BLaER1 (cell line): ENCODE results near the gene SPAG6.

Experiments used
- H3K27ac ChIP-seq: shearing (Covaris generic); formaldehyde crosslinking; 2 replicates; pipeline ENCODE4 v1.8.1; 2022
- H3K27me3 ChIP-seq: shearing (Covaris generic); formaldehyde crosslinking; 2 replicates; pipeline ENCODE4 v1.8.1; 2022
- H3K36me3 ChIP-seq: shearing (Covaris generic); formaldehyde crosslinking; 2 replicates; pipeline ENCODE4 v1.8.1; 2022
- H3K4me1 ChIP-seq: shearing (Covaris generic); formaldehyde crosslinking; 2 replicates; pipeline ENCODE4 v1.8.1; 2022
- H3K4me2 ChIP-seq: shearing (Covaris generic); formaldehyde crosslinking; 2 replicates; pipeline ENCODE4 v1.8.1; 2022
- H3K4me3 ChIP-seq: shearing (Covaris generic); formaldehyde crosslinking; 2 replicates; pipeline ENCODE4 v1.8.1; 2022
- H3K9ac ChIP-seq: shearing (Covaris generic); formaldehyde crosslinking; 2 replicates; pipeline ENCODE4 v1.8.1; 2022
- H3K9me3 ChIP-seq: shearing (Covaris generic); formaldehyde crosslinking; 2 replicates; pipeline ENCODE4 v1.8.1; 2022
- H4K20me1 ChIP-seq: shearing (Covaris generic); formaldehyde crosslinking; 2 replicates; pipeline ENCODE4 v1.8.1; 2022
- Cebpa-rat ChIP-seq: shearing (Covaris generic); IDR thresholded peaks from 2 replicates; pipeline ENCODE4 v1.8.1; 2022

The SPAG6 gene

GRCh38 chr10:22420787-22421517, 75.7 kb downstream of the SPAG6 start:
- no peak overlapping the region for H3K4me2 ChIP-seq
- H3K27ac ChIP-seq = no peak overlapping the region
- H3K4me1 ChIP-seq = no peaks in the 10 kb centered on the region
- no peak for TF ChIP-seq Cebpa-rat
- H3K9me3 ChIP-seq = peaks cover 9% of the 10 kb centered on the region; the same call in 1 of the 2 replicates
- H3K36me3 ChIP-seq = no peaks in the 10 kb centered on the region
- H4K20me1 ChIP-seq = no peaks in the 10 kb centered on the region
- no peak overlapping the region for H3K9ac ChIP-seq
- H3K27me3 ChIP-seq = no peaks in the 10 kb centered on the region
- H3K4me3 ChIP-seq = no peak overlapping the region

GRCh38 chr10:22426653-22427052, 81.4 kb downstream of the SPAG6 start:
- Histone ChIP-seq H3K9me3 (peaks cover 9% of the 10 kb centered on the region; the same call in 1 of the 2 replicates), H3K4me3 (no peak overlapping the region), H4K20me1 (no peaks in the 10 kb centered on the region), H3K36me3 (no peaks in the 10 kb centered on the region), H3K27ac (no peak overlapping the region), H3K4me2 (no peak overlapping the region), H3K4me1 (no peaks in the 10 kb centered on the region), H3K27me3 (no peaks in the 10 kb centered on the region), H3K9ac (no peak overlapping the region)
- no peak for TF ChIP-seq Cebpa-rat

- Histone ChIP-seq H3K9ac (no peak overlapping the region), H3K27ac (no peak overlapping the region)
Observed at GRCh38 chr10:22427101-22427500, 81.8 kb downstream of the SPAG6 start.

DNA sequence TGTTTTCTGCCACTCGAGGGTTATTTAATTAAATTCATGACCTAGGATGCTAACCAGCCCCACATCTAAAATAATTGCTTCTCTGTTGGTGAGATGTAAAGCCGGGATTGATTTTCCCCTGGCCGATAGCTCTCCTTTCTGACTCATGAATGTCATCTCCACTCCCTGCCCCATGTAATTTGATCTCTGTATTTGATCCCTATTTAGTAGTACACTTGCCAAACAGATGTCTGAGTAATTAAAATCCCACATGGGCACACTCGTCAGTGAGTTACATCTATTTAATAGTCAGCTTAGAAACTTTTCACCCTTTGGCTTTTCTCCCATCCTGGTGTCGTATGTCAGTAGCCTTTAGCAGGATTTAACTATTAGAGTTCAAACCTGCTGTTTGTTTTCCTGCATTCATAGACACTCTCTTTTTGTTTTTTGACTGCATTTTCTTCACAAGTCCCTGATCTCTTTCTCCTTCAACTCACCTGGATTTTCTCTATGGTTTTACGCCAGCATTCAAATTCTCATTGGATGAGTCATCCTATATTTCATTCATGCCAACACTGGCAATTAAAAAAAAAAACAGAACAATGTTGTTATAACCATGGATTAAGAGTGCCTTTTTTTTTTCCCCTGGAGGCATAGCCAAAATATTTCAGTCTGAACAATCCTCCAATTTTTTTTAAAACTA, 82.7 kb downstream of the SPAG6 start:
- H3K4me1 ChIP-seq = no peaks in the 10 kb centered on the region
- H3K9me3 ChIP-seq = peaks cover 9% of the 10 kb centered on the region; the same call in 1 of the 2 replicates
- no peak overlapping the region for H3K27ac ChIP-seq
- H3K9ac ChIP-seq = no peak overlapping the region
- H4K20me1 ChIP-seq = no peaks in the 10 kb centered on the region
- no peak overlapping the region for H3K4me2 ChIP-seq
- no peaks in the 10 kb centered on the region for H3K36me3 ChIP-seq
- TF ChIP-seq Cebpa-rat = no peak
- H3K4me3 ChIP-seq = no peak overlapping the region
- no peaks in the 10 kb centered on the region for H3K27me3 ChIP-seq

More at GRCh38 chr10:22427101-22427500, 81.8 kb downstream of the SPAG6 start:
- no peaks in the 10 kb centered on the region for H3K36me3 ChIP-seq
- H3K9me3 ChIP-seq = peaks cover 9% of the 10 kb centered on the region; the same call in 1 of the 2 replicates
- H4K20me1 ChIP-seq = no peaks in the 10 kb centered on the region
- no peaks in the 10 kb centered on the region for H3K4me1 ChIP-seq
- no peak overlapping the region for H3K4me3 ChIP-seq
- H3K27me3 ChIP-seq = no peaks in the 10 kb centered on the region
- no peak overlapping the region for H3K4me2 ChIP-seq
- TF ChIP-seq Cebpa-rat = no peak

GRCh38 chr10:22429146-22429545, 83.8 kb downstream of the SPAG6 start:
- no peaks in the 10 kb centered on the region for H3K9me3 ChIP-seq
- no peak overlapping the region for H3K4me2 ChIP-seq
- H3K9ac ChIP-seq = no peak overlapping the region
- no peak overlapping the region for H3K4me3 ChIP-seq
- H3K4me1 ChIP-seq = no peaks in the 10 kb centered on the region
- H3K27me3 ChIP-seq = no peaks in the 10 kb centered on the region
- H3K27ac ChIP-seq = no peak overlapping the region
- no peaks in the 10 kb centered on the region for H3K36me3 ChIP-seq
- TF ChIP-seq Cebpa-rat = no peak
- H4K20me1 ChIP-seq = no peaks in the 10 kb centered on the region

DNA sequence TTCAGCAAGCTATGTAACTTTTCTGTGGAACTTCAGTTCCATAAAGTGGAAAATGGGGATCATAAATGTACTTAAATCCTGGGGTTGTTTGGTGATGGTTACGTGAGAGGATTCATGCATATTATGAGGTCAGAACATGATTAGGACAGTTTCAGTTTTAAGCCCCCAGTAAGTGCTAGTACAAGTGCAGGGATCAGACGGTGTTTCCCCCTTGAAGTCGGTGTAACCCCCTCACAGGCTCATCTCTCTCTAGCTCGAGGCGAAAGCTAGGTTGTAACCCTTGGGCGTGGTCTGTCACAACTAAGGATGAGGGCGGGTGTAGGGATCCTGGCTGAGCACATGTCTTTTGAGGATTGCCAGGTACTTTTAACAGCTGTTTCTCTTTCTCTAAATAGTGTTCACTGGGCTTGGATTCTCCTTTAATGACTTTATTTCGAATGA, 84.7 kb downstream of the SPAG6 start:
- Histone ChIP-seq H3K27ac (no peak overlapping the region), H3K4me2 (no peak overlapping the region), H3K9me3 (no peaks in the 10 kb centered on the region), H3K4me1 (no peaks in the 10 kb centered on the region), H3K36me3 (no peaks in the 10 kb centered on the region), H3K9ac (no peak overlapping the region), H3K4me3 (no peak overlapping the region), H3K27me3 (no peaks in the 10 kb centered on the region), H4K20me1 (no peaks in the 10 kb centered on the region)
- TF ChIP-seq Cebpa-rat = no peak

DNA sequence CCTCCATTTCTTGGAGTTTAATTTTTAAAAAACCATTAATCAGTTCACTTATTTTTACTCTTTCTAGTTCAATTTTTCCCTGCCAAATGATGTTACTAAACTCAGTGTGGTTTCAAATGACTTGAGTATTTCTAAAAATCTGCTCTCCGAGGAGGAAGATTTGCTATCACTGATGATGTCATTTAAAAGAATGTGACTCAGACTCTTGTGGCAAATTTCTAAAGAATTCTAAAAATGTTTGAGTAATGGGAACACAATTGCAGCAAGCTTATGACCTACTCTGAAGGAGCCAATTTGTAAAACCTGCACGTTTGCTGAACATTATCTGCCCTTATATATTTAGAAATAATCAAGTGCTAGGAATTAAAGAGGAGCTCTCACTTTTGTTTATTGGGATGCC, 88.6 kb downstream of the SPAG6 start:
- Histone ChIP-seq H3K27ac (no peak overlapping the region), H3K9ac (no peak overlapping the region), H3K4me3 (no peak overlapping the region), H4K20me1 (no peaks in the 10 kb centered on the region), H3K4me1 (peaks cover 20% of the 10 kb centered on the region), H3K27me3 (no peaks in the 10 kb centered on the region), H3K9me3 (no peaks in the 10 kb centered on the region), H3K36me3 (no peaks in the 10 kb centered on the region), H3K4me2 (no peak overlapping the region)
- TF ChIP-seq Cebpa-rat = no peak

DNA sequence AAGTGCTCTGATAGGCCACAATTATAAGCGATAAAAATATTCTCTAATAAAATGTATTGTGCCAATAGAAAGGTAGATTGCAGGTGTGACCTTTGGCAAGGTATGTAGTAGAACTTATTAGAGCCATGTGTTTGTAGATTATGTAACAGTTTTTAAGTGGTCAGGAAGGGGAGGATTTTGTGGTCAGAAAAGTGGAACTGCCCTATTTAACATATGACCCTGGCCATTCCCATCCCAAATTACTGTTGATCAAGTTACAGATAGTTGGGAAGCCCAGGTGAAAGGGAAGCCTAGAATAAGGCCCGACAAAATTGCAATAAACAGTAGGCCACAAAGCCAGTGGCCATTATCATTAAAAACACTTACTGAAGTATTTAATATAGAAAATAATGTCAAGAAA, 89.2 kb downstream of the SPAG6 start:
- TF ChIP-seq Cebpa-rat = no peak
- Histone ChIP-seq H3K4me1 (peaks cover 26% of the 10 kb centered on the region), H3K9me3 (no peaks in the 10 kb centered on the region), H3K27me3 (no peaks in the 10 kb centered on the region), H3K9ac (no peak overlapping the region), H4K20me1 (no peaks in the 10 kb centered on the region), H3K4me3 (no peak overlapping the region), H3K27ac (no peak overlapping the region), H3K36me3 (no peaks in the 10 kb centered on the region), H3K4me2 (no peak overlapping the region)

- Histone ChIP-seq H3K4me2 (no peak overlapping the region), H3K9ac (no peak overlapping the region), H3K9me3 (no peaks in the 10 kb centered on the region), H3K4me3 (no peak overlapping the region), H3K27me3 (no peaks in the 10 kb centered on the region), H3K4me1 (peaks cover 32% of the 10 kb centered on the region), H3K27ac (no peak overlapping the region), H3K36me3 (no peaks in the 10 kb centered on the region), H4K20me1 (no peaks in the 10 kb centered on the region)
- TF ChIP-seq Cebpa-rat = no peak
Observed at GRCh38 chr10:22435650-22436049, 90.4 kb downstream of the SPAG6 start.

DNA sequence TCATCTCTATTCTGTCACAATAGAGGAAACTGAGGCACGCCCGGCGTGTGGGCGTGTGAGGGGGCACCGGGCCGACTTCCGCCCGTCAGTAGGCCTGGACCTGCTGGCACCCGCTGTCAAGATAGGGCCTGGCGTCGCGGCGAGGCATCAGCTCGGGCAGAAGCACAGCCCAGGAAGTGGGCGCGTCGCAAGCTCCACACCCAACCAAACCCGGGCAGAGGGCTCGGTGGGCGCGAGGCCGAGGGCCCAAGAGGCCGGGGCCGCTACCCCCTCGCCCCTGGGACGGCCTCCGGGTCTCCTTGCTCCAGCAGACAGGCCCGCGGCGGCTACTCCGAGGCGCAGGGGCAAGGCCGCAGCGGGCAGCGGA, 91.2 kb downstream of the SPAG6 start:
- Histone ChIP-seq H3K9ac (peak overlapping the region; percentile 93), H3K36me3 (no peaks in the 10 kb centered on the region), H3K27me3 (no peaks in the 10 kb centered on the region), H3K9me3 (no peaks in the 10 kb centered on the region), H3K4me3 (peak overlapping the region; percentile 76), H3K4me1 (peaks cover 32% of the 10 kb centered on the region), H3K4me2 (peak overlapping the region; percentile 86), H3K27ac (peak overlapping the region; percentile 97), H4K20me1 (no peaks in the 10 kb centered on the region)
- TF ChIP-seq Cebpa-rat = no peak
